DND-41 (cell line): Measurements from ENCODE around the gene WDTC1.

Experiments
- EZH2 ChIP-seq: IDR thresholded peaks from 3 replicates; pipeline ENCODE4 v1.6.1; 2012; ENCODE audit warnings: borderline replicate concordance, low read depth, mild to moderate bottlenecking, moderate library complexity, low read length, inconsistent platforms; ENCODE audit not compliant: severe bottlenecking
- TF ChIP-seq, protein P1 (sequence below): IDR thresholded peaks from 2 replicates; pipeline ENCODE4 v1.5.1; 2012; ENCODE audit warnings: borderline replicate concordance, low read length, moderate library complexity, mild to moderate bottlenecking; ENCODE audit not compliant: poor library complexity, severe bottlenecking; ENCODE audit errors: extremely low read depth

DNA sequence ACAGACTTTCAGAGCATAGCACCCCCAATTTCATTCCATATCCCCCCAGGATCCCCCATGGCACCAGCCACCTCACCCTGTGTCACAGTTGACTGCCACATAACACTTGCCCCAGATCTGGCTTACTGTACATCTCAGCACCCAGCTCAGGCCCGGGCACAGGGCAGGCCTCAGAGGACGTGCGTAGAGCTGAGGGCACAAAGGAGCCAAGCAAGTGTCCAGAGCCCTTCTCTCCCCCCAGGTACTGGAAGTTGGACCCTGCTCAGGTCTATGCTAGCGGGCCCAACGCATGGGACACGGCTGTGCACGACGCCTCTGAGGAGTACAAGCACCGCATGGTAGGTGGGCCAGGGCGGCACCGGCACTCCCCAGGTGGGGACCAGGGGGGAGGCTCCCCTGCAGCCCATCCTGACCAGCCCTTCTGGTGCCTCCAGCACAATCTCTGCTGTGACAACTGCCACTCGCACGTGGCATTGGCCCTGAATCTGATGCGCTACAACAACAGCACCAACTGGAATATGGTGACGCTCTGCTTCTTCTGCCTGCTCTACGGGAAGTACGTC is 99.4 kb downstream of the WDTC1 start:
- TF ChIP-seq, protein P1, sequence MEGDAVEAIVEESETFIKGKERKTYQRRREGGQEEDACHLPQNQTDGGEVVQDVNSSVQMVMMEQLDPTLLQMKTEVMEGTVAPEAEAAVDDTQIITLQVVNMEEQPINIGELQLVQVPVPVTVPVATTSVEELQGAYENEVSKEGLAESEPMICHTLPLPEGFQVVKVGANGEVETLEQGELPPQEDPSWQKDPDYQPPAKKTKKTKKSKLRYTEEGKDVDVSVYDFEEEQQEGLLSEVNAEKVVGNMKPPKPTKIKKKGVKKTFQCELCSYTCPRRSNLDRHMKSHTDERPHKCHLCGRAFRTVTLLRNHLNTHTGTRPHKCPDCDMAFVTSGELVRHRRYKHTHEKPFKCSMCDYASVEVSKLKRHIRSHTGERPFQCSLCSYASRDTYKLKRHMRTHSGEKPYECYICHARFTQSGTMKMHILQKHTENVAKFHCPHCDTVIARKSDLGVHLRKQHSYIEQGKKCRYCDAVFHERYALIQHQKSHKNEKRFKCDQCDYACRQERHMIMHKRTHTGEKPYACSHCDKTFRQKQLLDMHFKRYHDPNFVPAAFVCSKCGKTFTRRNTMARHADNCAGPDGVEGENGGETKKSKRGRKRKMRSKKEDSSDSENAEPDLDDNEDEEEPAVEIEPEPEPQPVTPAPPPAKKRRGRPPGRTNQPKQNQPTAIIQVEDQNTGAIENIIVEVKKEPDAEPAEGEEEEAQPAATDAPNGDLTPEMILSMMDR: no peak
- no peak for TF ChIP-seq EZH2
